ENCODE measurements around the gene MAPRE2.
A peak's percentile ranks its signal among the peaks of the same experiment; 100 is the strongest.
"Not testable (repeated sequence)": the region's sequence is repeated elsewhere in the genome, so short reads cannot be mapped to it uniquely, and the experiment has no call there.

Gene MAPRE2

DNA sequence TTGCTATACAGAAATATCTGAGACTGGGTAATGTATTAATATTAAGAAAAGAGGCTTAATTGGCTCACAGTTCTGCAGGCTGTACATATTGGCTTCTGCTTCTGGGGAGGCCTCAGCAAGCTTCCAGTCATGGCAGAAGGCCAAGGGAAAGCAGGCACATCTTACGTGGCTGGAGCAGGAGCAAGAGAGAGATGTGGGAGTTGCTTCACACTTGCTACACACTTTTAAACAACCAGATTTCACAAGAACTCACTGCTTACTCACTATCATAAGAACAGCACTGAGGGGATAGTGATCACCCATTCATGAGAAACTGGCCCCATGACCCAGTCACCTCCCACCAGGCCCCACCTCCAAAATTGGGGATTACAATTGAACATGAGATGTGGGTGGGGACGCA lies 50.6 kb downstream of the MAPRE2 start:
- no peak for DNase-seq (ENCODE audit: low spot score)

DNA sequence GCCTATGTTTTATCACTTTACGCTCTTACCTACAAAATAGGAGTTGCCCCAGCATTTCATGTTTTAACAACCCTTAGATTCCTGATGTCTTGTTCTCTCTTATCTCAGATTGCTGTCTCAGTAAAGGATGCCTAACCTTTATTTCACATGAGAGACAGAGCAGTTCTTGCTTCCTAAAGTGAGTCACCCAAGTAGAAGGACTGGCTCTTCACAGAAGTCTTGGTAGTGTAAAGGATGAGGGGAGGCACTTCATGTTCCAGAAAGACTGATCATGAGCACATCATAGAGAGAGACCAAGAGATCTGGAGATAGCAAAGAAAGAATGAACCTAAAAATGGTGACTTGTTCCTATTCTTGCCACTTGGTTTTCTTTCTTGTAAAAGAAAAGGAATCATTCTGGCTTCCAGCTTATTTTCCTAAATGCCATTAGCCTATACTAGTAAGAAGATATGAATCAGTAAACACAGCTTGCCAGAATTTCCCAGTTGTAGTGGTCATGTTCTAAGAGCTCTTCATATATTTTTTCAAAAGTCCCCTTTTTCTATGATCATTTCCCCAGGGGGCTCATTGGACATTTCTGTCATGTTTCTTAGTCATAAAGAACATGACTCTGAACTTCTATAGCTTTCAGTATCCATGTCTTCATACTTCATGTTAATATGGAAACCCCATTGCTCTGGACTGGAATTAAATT lies 54.9 kb downstream of the MAPRE2 start:
- DNase-seq (ENCODE audit: low spot score): no peak

DNA sequence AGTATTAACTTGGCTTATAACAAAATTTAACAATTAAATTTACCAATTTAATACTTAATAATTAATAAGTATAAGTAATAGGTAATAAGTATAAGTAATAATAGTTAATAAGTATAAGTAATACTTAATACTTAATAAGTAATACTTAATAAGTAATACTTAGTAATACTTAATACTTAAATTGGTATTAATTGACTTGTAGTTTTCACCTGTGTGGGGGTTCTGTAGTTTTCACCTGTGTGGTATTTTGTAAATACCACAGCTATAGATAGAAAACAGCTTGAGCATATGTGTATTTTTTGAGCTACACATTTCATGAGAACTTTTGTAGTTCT lies 55.4 kb downstream of the MAPRE2 start:
- DNase-seq (ENCODE audit: low spot score): no peak

DNA sequence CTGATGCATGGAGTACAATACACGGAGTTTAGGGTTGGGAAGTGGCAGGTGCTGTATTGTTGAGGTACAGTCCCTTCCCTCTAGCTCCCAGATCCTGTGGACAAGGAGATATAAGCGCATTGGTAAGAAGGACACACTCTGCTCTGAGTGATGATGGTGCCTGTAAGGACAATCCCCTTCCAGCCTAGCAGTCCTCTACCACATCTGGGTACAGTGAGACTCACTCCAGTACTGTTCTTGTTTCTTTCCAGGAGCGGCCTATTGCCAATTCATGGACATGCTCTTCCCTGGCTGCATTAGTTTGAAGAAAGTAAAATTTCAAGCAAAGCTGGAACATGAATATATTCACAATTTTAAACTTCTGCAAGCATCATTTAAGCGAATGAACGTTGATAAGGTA lies 56.0 kb downstream of the MAPRE2 start:
- no peak for DNase-seq (ENCODE audit: low spot score)

DNA sequence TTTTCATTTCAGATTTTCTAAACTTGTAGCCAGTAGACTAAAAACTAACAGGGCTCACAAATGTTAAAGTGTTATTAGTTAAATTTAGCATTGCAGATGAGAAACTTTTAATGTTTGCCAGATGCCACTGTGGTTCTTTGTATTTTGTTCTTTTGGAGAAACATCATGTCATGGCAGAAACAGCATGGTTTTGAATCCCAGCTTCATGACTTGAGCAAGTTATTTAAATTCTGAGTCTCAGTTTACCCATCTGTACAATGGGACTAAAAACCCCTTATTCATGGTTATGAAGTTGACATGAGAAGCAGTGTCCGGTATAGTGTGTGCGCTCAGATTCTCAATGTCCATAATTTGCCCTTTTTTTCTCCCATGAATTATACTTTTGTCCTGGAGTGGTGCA lies 56.5 kb downstream of the MAPRE2 start:
- no peak for DNase-seq (ENCODE audit: low spot score)

DNA sequence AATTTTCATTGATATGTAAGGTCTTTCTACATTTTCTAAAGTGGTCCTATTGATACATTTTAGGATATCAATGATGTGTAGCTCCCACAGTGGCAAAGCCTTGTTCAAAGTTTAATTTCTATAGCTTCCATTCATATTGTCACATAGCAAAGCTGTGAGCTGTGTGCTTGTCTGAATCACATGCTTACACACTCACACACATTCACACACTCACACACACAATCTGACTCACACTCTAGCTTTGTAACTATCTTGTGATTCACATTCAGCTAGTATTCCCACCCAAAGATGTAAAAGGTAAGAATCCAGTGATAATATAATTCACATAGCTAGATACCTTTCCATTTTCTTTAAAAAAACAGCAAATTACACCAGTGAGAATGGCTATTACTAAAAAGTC lies 58.7 kb downstream of the MAPRE2 start:
- no peak for DNase-seq (ENCODE audit: low spot score)

DNA sequence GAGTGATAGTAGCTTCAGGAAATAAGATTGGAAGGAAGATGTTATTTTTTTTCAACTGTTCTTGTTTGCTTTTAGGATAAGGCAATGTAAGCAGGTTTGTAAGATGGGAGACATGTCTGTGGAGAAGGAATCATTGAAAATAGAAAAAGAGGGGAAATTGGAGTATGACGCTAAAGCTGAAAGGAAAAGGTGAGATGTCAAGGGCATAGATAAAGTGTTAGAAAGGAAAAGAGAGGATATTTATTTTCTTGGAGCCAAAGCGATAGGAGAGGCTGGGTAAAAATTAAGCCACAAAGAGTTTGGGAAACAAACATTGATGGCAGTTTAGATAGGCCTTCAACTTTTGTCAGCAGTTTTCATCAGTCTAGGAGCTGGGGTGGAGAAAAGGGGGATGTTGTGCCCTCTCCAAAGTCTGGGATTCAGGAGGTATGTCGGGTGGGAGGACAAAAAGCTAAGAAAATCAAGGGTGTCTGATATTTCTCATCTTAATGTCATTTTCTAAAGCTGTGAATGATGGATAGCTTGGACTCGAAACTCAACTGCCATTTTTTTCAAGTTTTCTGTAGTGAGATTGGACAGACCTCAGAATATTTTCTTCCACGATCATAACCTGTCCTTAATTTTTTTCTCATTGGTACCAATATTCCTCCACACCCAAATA lies 63.3 kb downstream of the MAPRE2 start:
- no peak for DNase-seq (ENCODE audit: low spot score)

DNA sequence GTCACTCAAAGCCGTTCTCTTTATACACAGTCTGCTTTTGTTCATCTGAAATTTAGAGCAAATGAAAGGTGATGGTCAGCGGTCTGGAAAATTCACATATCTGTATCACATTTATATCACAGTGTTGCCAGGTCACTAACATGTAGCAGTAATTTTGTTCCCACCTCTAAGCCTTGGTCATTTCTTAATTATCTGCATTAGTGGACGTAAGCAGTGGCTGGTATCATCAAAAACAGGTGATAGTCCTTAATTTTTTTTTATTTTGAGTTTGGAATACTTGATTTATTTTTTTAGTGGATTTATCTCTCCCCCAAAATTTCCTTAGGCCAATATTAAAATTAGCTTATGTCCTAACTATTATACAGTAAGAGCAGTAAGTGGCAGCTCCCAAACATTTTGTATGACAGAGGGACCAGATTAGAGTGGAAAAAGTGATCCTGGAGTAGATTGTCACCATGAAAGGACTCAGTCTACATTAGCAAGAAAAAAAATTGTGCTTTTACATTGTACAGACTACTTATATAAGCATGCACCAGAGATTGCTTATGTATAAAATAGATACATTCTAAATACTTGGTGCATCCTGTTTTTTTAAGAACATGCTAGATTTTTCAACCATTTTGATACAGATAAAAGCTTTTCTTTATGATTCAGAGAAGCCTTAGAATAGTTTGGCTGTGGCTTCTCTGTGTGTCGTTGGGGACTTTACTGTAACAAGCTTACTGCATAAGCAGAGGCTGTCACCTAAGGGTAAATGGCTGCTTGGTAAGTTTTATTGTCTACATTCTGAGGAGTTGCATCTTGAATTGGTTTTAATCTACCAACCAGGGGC lies 65.0 kb downstream of the MAPRE2 start:
- DNase-seq (ENCODE audit: low spot score): no peak

DNA sequence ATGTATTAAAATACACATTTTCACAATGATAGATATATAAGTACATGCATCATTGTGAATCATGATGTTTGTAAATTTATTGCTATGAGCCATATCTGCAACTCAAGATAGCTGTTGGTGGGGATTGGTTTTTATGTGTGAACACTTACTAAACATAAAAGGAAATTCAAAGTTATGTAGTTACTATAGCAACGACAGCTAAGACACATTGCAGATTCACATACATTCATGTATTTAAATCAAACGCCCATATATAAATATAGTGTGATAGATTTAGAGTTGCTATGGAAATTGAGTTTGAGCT lies 65.6 kb downstream of the MAPRE2 start:
- DNase-seq (ENCODE audit: low spot score): no peak

DNA sequence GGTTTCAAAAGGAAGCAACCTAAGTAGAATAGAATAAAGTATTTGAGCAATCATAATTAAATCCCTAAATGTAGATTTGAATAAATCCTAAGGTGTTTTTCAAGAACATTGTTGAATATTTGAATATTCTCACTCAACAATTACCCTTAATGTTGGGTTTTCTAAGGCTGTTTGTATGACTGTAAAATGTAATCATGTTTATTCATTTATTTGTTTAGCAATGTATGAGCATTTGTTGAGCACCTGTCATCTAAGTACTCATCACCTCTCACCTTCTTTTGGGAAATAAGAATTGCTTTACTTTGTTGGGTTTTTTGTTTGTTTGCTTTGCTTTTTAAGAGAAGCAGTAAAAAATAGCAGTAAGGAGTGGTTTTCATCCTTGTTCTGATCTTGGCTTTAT lies 66.0 kb downstream of the MAPRE2 start:
- DNase-seq (ENCODE audit: low spot score): no peak

DNA sequence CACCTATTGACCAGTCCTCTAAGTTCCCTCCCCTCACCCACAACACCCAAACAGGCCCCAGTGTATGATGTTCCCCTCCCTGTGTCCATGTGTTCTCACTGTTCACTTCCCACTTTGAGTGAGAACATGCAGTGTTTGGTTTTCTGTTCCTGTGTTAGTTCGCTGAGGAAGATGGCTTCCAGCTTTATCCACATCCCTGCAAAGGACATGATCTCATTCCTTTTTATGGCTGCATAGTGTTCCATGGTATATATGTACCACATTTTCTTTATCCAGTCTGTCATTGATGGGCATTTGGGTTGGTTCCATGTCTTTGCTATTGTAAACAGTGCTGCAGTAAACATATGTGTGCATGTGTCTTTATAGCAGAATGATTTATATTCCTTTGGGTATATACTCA lies 66.9 kb downstream of the MAPRE2 start:
- DNase-seq (ENCODE audit: low spot score): not testable (repeated sequence)

DNA sequence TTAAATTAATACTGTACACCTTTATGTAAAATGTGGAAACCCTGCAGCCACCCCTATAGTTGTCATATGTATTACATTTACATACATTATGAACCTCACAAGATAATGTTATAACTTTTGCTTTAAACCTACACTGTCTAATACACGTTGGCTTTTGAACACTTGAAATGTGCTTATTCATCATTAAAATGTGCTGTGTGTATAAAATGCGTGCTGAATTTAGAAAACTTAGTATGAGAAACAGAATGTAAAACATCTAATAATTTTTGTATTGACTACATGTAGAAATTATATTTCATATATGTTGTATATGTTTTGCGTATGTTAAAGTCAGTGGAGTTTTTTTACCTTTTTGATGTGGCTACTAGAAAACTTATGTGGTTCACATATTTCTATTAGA lies 68.8 kb downstream of the MAPRE2 start:
- DNase-seq (ENCODE audit: low spot score): no peak

DNA sequence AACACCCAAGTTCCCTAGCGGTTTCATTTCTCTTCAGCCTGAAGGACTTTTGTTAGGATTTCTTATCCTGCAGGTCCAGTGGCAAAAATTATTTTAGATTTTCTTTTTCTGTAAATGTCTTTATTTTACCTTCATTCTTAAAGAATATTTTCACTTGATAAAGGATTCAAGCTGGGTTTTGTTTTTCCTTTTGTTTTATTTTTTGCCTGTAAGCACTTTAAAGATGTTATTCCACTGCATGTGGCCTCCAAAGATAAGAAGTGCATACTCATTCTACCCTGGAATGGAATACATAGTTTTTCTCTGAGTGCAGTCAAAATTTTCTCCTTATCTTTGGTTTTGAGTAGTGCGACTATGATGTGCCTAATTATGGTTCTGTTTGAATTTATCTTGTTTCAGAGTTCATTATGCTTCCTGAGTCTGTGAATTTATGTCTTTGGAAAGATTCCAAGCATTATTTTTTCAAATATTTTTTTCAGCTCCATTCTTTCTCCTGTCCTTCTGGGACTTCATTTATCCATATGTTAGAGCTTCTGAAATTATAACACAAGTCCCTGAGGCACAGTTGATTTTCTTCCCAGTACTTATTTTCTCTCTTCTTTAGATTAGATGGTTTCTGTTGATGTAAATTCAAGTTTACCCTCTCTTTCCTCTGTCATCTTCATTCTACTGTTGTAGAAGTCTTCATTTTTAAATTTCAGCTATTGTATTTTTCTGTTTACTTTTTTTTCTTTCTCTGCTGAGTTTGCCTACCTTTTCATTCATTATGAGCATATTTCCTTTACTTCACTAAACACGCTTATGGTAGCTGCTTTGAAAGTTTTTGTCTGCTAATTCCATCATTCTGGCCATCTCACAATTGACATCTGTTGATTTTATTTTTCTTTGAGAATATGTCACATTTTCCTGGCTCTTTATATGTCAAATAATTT lies 69.6 kb downstream of the MAPRE2 start:
- no peak for DNase-seq (ENCODE audit: low spot score)

DNA sequence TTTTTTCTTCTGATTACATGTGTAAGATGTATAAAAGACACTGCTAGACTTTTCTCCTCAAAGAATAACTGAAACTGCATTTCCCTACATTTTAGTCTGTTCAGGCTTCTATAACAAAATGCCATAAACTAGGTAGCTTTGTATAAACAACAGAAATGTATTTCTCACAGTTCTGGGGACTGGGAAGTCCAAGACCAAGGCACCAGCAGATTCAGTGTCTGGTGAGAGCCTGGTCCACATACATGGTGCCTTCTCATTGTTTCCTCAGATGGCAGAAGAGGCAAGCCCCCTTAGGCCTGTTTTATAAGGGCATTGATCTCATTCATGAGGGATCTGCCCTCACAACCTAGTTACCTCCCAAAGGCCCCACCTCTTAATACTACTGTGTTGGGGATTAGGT lies 71.5 kb downstream of the MAPRE2 start:
- DNase-seq (ENCODE audit: low spot score): no peak

DNA sequence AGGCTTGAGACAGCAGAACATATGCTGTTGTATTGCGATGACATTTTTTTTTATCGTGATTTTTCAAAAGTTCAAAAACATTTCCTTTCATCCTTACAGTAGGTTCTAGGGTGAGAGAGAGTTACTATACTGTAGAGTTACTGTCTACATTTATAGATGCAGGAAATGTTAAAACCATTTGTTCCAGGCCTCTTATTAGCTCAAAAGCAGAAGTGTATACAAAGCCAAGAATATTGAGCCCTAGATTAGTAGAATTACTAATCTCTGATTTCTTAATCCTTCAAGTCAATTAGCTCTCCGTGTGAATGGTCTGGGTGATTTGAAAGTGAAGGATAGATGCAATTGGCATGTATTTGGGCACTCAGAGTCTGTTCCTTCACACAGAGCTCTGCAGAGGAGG lies 73.1 kb downstream of the MAPRE2 start:
- no peak for DNase-seq (ENCODE audit: low spot score)

DNA sequence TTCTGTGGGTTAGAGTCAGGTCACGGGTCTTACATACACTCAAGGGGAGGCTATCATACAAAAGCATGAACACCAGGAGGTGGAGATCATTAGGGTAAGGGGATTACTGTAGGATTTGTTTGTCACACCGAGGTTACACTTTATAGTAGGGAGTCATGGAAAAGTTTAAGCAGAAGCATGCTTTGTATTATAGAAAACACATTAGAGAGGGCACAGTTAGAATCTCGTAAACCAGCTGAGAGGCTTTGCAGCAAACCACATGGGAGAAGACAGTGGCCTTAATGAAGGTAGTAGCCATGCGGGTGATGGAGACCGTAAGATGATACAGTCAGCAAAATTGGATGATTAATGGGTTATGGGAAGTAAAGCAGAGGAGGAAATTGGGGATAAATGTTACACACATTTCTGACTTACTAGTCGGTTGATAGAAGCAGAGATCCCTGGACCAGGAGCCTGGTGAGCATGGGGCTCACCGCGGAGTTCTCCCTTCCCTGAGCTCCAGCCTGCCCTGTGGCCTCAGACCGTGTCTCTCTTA lies 75.6 kb downstream of the MAPRE2 start:
- DNase-seq (ENCODE audit: low spot score): no peak

DNA sequence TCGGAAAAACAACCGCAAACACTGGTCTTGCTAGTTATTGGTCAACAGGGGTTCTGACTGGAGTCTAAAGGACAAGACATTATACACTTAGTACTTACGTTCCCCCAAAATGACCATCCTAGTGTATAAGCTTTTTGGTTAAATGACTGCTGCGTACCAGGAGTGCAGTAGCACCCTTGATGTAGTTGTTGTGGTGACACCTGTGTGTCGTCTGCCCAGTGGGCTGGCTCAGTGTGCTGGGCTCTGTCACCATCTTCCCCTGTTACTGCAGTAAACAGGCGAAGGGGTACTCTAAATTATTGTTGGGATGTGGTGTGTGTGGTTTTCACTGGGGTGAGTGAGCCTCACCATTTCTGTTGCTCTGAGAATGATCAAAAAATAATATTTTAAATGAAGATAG lies 76.2 kb downstream of the MAPRE2 start:
- no peak for DNase-seq (ENCODE audit: low spot score)

DNA sequence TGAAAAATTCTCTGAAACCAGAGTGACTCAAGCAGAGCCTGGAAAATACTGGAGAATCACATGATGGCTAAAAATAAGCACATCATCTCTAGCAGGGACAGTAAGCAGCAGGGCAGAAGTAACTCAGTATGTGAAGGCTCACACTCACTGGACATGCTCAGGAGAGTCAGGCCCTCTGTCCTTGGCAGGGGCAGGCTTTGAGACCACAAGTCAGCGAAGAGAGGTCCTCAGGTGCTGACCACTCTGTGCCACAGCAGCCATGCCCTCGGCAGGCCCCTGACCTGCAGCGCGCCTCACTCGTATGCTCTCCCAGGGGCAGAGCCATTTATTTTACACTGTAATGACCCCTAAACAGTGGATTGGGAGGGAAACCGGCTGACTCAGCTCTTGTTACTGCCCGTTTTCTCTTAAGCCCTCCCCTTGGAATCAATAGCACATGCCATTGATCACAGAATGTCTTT lies 76.8 kb downstream of the MAPRE2 start:
- peak; percentile 77 for DNase-seq (ENCODE audit: low spot score)

DNA sequence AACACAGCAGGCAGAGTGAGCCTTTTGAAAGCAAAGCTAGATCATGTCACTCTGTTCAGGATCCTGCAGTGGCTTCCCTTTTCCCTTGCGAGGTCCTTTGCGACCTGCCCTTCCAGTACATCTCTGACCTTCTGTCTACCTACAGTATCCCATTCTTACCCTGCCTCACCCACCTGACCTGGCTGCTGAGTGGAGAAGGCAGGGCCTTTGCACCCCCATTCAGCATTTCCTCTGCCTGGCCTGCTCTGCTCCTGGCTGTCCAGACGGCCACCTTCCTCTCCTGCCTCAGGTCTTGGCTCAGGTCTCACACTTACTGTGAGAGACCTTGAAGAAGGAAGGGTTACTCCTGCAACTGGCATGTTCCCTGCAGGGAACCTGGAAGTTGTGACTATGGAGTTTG lies 77.4 kb downstream of the MAPRE2 start:
- DNase-seq (ENCODE audit: low spot score): no peak

DNA sequence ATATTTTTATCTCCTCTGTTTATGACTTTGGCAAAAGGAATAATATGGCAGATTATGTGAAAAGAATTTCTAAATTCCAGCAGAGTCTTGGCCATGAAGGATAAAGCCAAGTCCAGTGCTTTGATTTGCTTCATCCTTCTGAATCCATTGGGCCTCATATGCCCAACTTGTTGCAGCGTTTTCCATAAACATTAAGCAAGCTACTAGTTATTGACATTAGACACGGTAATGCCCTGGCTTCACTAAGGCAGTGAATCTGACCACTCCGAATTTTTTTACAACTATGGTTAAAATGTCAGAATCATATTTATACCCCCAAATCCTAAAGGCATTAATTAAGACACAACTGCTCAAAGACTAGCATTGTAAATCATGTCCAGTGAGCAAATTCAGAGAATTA lies 79.8 kb downstream of the MAPRE2 start:
- no peak for DNase-seq (ENCODE audit: low spot score)

DNA sequence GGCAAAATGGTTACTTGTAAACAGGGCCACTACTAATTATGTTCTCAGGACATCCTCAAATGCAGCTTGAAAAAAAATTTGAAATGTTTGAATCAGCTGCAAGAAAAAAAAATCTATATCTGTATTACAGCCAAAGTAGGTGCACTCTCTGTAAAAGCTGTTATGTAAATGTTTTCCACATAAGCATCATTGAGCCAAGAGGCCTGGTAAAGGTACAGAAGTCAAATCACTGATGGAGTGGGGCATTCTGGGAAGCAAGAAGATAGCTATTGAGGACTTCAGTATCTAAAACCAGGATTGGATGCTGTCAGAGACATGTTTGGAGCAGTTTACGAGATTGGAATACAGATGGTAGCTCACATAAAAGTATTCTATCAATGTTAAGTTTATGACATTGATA lies 80.3 kb downstream of the MAPRE2 start:
- no peak for DNase-seq (ENCODE audit: low spot score)

DNA sequence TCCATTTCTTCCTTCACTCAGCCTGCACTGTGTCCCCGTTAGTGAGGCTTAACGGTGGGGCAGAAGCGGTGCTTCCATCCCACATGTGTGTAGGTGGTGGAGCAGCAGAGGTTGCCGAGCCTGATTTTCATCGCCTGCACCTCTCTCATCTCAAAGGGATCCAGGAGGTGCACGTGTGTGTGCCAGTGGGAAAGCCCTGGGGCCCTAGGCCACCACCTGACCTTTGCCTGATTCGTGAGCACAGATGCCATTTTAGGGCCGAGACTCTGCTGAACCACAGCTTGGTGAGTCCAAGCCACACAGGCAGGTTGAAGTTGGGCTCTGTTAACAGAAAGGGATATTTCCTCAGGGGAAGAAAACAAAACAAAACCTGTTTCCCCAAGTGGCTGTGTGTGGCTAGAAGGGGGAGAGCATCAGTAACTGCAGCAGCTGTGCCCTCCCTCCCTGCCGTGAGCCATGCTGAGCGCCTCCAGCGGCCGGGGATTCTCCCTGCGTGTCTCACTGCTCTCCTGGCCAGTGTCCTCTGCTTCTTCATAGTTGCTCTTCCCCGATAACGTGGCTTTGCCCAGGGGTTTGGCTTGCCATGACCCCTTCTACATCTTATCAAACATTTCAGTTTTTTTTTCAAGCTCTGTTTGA lies 81.5 kb downstream of the MAPRE2 start:
- no peak for DNase-seq (ENCODE audit: low spot score)

All from AG20443 (cell line).